Osteoblast (primary cell): ENCODE measurements around the gene KLHL5. TPM values are rescaled to one million over a fixed set of nuclear protein-coding genes. Genes with fewer than 3 reads are reported as not detected.

ENCODE experiments used
- DNase-seq: peaks from one replicate; pipeline ENCODE4 v3.0.0; 2011; ENCODE audit warnings: low spot score, mixed read lengths; ENCODE audit not compliant: insufficient read length; ENCODE audit errors: missing footprints
- H2AFZ ChIP-seq: 2 replicates; pipeline ENCODE4 v1.6.0; 2011; ENCODE audit warnings: mild to moderate bottlenecking, low read length
- H3K27ac ChIP-seq: 2 replicates; pipeline ENCODE4 v1.5.1; 2011; ENCODE audit warnings: mild to moderate bottlenecking, low read depth, low read length, moderate library complexity
- H3K27me3 ChIP-seq: 2 replicates; pipeline ENCODE4 v1.6.0; 2012; ENCODE audit warnings: mild to moderate bottlenecking, control low read depth, inconsistent platforms, low read length, moderate library complexity; ENCODE audit not compliant: insufficient read depth
- H3K36me3 ChIP-seq: 2 replicates; pipeline ENCODE4 v1.5.1; 2011; ENCODE audit warnings: mild to moderate bottlenecking, low read length, control low read depth, moderate library complexity; ENCODE audit not compliant: insufficient read depth
- H3K4me1 ChIP-seq: 2 replicates; pipeline ENCODE4 v1.5.1; 2011; ENCODE audit warnings: mild to moderate bottlenecking, low read length, control low read depth, moderate library complexity; ENCODE audit not compliant: insufficient read depth
- H3K4me2 ChIP-seq: 2 replicates; pipeline ENCODE4 v1.6.0; 2011; ENCODE audit warnings: mild to moderate bottlenecking, low read length; ENCODE audit not compliant: insufficient read depth
- H3K4me3 ChIP-seq: fragments of 200-600 bp; sonication (generic); 3 replicates; pipeline ENCODE4 v1.5.1; 2012; ENCODE audit warnings: mild to moderate bottlenecking, low read length, inconsistent platforms; ENCODE audit not compliant: insufficient read depth
- H3K79me2 ChIP-seq: 2 replicates; pipeline ENCODE4 v1.6.0; 2012; ENCODE audit warnings: mild to moderate bottlenecking, low read length, control low read depth, inconsistent platforms; ENCODE audit not compliant: insufficient read depth
- H3K9me3 ChIP-seq: 2 replicates; pipeline ENCODE4 v1.5.1; 2011; ENCODE audit warnings: low read depth, low read length, control low read depth
- H4K20me1 ChIP-seq: 2 replicates; pipeline ENCODE4 v1.6.0; 2012; ENCODE audit warnings: mild to moderate bottlenecking, low read length, control low read depth; ENCODE audit not compliant: insufficient read depth
- total RNA-seq: library from RNA; depleted of rRNA; stranded (reverse); fragments of >200 nt; gene quantifications from 2 replicates; pipeline ENCODE4 v1.2.3, GENCODE V29; 2012
- TF ChIP-seq, protein P1 (sequence below): IDR thresholded peaks from 2 replicates; pipeline ENCODE4 v1.5.1; 2011; ENCODE audit warnings: mild to moderate bottlenecking, low read depth, low read length, moderate library complexity; ENCODE audit errors: extremely low read depth

Gene KLHL5
- total RNA-seq, 1 donor = 95.5 TPM

DNA sequence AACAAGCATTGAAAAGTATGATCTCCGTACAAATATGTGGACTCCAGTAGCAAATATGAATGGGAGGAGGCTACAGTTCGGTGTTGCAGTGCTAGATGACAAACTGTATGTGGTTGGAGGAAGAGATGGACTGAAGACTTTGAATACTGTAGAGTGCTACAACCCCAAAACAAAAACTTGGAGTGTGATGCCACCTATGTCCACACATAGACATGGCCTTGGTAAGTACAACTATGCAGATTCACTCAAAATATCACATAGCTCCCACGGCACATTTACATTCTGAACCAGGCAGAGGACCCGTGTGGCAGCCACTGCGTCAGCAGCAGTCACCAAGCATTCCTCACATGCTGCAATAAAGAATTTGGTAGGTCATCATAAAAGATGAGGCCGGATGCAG, 41.3 kb downstream of the KLHL5 start:
- DNase-seq = no peak
- no peak overlapping the region for H3K4me3 ChIP-seq

DNA sequence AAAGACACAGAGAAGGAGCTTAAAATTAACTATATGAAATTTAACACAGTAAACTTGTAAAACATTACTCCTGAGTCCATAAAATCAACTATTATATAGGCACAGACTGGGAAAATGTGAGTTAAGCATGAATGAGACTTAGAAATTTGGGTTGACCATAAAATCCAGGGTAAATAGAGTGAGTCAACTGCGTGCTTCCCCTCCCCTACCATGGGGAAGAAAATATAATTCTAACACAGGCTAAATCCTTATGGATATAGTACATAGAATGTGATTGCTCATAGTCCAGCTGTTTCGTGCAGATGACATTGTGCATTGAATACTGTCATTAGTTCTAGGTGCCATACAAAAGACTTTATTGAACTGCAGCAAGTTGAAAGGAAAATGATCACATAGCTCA, 42.2 kb downstream of the KLHL5 start:
- no peaks in the 10 kb centered on the region for H3K79me2 ChIP-seq
- TF ChIP-seq, protein P1, sequence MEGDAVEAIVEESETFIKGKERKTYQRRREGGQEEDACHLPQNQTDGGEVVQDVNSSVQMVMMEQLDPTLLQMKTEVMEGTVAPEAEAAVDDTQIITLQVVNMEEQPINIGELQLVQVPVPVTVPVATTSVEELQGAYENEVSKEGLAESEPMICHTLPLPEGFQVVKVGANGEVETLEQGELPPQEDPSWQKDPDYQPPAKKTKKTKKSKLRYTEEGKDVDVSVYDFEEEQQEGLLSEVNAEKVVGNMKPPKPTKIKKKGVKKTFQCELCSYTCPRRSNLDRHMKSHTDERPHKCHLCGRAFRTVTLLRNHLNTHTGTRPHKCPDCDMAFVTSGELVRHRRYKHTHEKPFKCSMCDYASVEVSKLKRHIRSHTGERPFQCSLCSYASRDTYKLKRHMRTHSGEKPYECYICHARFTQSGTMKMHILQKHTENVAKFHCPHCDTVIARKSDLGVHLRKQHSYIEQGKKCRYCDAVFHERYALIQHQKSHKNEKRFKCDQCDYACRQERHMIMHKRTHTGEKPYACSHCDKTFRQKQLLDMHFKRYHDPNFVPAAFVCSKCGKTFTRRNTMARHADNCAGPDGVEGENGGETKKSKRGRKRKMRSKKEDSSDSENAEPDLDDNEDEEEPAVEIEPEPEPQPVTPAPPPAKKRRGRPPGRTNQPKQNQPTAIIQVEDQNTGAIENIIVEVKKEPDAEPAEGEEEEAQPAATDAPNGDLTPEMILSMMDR = no peak
- H3K27ac ChIP-seq = no peak overlapping the region
- peak; percentile 4 for DNase-seq
- no peak overlapping the region for H3K4me2 ChIP-seq
- H3K27me3 ChIP-seq = no peaks in the 10 kb centered on the region
- H3K9me3 ChIP-seq = no peaks in the 10 kb centered on the region
- H3K4me3 ChIP-seq = no peak overlapping the region
- no peaks in the 10 kb centered on the region for H4K20me1 ChIP-seq
- peaks cover 15% of the 10 kb centered on the region for H3K36me3 ChIP-seq
- H3K4me1 ChIP-seq = no peaks in the 10 kb centered on the region
- H2AFZ ChIP-seq = no peak overlapping the region

More for the DNA sequence above, 41.3 kb downstream of the KLHL5 start:
- H3K79me2 ChIP-seq = no peaks in the 10 kb centered on the region
- H3K27me3 ChIP-seq = no peaks in the 10 kb centered on the region
- TF ChIP-seq, protein P1 = no peak
- no peak overlapping the region for H3K4me2 ChIP-seq
- H4K20me1 ChIP-seq = no peaks in the 10 kb centered on the region
- no peak overlapping the region for H3K27ac ChIP-seq
- no peaks in the 10 kb centered on the region for H3K4me1 ChIP-seq
- no peaks in the 10 kb centered on the region for H3K9me3 ChIP-seq
- H2AFZ ChIP-seq = no peak overlapping the region
- peaks cover 15% of the 10 kb centered on the region for H3K36me3 ChIP-seq

DNA sequence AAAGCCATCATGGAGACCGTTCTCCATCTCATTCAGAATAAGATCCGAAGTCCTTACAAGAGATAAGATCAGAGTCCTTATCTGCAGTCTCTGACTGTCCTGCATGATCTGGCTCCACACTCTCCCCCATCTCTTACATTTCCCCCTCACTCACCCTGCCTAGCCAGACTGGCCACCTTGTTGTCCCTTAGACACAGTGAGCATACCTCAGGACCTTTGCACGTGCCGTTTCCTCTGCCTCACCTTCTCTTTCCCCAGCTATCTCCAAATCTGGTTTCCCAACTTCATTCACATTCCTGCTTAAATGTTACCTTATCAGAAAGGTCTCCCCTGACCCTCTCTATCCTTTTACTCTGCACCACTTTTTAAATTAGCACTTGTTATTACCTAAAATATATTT, 44.0 kb downstream of the KLHL5 start:
- H3K36me3 ChIP-seq = peaks cover 15% of the 10 kb centered on the region
- H3K79me2 ChIP-seq = no peaks in the 10 kb centered on the region
- H3K4me3 ChIP-seq = no peak overlapping the region
- H2AFZ ChIP-seq = no peak overlapping the region
- H3K27me3 ChIP-seq = no peaks in the 10 kb centered on the region
- no peak overlapping the region for H3K27ac ChIP-seq
- no peak for DNase-seq
- H4K20me1 ChIP-seq = no peaks in the 10 kb centered on the region
- TF ChIP-seq, protein P1 = no peak
- no peaks in the 10 kb centered on the region for H3K4me1 ChIP-seq
- no peak overlapping the region for H3K4me2 ChIP-seq
- no peaks in the 10 kb centered on the region for H3K9me3 ChIP-seq

DNA sequence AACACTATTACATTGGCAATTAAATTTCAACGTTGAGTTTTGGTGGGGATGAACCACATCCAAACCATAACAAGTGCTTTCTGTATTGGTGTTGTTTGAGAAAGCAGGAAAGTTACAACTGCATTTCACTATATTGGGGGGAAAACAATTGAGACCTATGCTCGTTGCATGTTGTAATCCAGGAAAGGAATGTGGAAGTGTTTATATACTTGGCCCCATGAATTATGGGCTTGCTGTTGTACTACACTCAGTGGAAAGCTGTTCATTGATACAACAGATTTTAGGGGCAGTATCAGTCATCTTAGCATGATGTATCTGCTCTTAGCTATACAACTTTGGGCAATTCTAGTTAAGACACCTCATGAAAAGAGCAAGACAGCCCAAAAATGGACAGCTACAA, 52.4 kb downstream of the KLHL5 start:
- Histone ChIP-seq H3K4me1 (peaks cover 10% of the 10 kb centered on the region), H3K9me3 (no peaks in the 10 kb centered on the region), H3K36me3 (peaks cover 4% of the 10 kb centered on the region), H3K27me3 (no peaks in the 10 kb centered on the region), H3K79me2 (no peaks in the 10 kb centered on the region), H3K27ac (no peak overlapping the region), H3K4me3 (no peak overlapping the region), H4K20me1 (no peaks in the 10 kb centered on the region), H3K4me2 (peak overlapping the region; percentile 11), H2AFZ (no peak overlapping the region)
- TF ChIP-seq, protein P1 = no peak
- DNase-seq = no peak
